ENCODE measurements around the gene TXNDC17.

Gene TXNDC17

DNA sequence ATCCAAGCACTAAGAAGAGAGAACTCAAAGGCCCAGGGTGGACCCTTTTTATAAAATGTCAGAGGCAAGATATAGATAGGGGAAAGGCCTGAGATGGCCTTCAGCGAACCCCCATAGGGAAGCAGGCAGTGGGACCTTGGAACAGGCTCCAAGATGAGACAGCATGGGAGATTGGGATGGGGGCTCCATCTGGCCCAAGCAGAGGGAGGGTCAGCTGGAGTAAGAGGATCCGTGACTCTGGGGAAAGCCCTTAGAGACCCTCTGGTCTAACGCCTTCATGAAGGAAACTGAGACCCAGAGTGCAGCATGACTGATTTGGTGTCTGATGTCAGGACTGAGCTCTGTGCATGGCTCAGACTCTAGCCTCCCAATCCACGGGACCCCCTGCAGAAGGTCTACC lies 41.5 kb downstream of the TXNDC17 start:
- Histone ChIP-seq H2BK120ac (ENCODE audit: insufficient read depth, low read length, poor library complexity) (no peak overlapping the region), H3K14ac (ENCODE audit: low read length) (no peak overlapping the region), H2BK12ac (ENCODE audit: low read length) (no peak overlapping the region), H3K23ac (ENCODE audit: low read length) (no peak overlapping the region), H2AK5ac (ENCODE audit: low read length) (no peak overlapping the region), H3K36me3 (ENCODE audit: control insufficient read depth in 1 of 2, insufficient read depth in 2 of 2, low read length in 2 of 2) (no peaks in the 10 kb centered on the region), H4K12ac (ENCODE audit: low read depth, low read length) (no peak overlapping the region), H3K4me3 (ENCODE audit: low read depth, low read length) (no peak overlapping the region), H3K27ac (ENCODE audit: low read depth, low read length) (no peak overlapping the region), H3K79me1 (ENCODE audit: low read length) (no peaks in the 10 kb centered on the region), H3K9ac (ENCODE audit: low read length) (no peak overlapping the region), H2AFZ (ENCODE audit: insufficient read depth, low read length, poor library complexity) (no peak overlapping the region), H3K4me1 (ENCODE audit: control insufficient read depth in 1 of 2, insufficient read depth in 2 of 2, low read length in 2 of 2) (no peaks in the 10 kb centered on the region), H3K18ac (ENCODE audit: low read length) (no peak overlapping the region), H3K4ac (ENCODE audit: low read depth, low read length) (no peak overlapping the region), H3K4me2 (ENCODE audit: low read length) (no peak overlapping the region), H3K27me3 (ENCODE audit: insufficient read depth, low read length) (no peaks in the 10 kb centered on the region), H2BK5ac (ENCODE audit: low read depth, low read length, poor library complexity) (no peak overlapping the region), H3K79me2 (ENCODE audit: control insufficient read depth, insufficient read depth, low read length, poor library complexity) (no peaks in the 10 kb centered on the region), H4K8ac (ENCODE audit: low read depth, low read length) (no peak overlapping the region), H3K9me3 (ENCODE audit: insufficient read depth, low read depth, low read length) (no peaks in the 10 kb centered on the region), H4K91ac (ENCODE audit: low read depth, low read length) (no peak overlapping the region)
- no peak for DNase-seq
- no CpG with 5 or more reads among the region's 4 CpGs for WGBS (ENCODE audit: extremely low coverage, insufficient coverage, insufficient read length)

DNA sequence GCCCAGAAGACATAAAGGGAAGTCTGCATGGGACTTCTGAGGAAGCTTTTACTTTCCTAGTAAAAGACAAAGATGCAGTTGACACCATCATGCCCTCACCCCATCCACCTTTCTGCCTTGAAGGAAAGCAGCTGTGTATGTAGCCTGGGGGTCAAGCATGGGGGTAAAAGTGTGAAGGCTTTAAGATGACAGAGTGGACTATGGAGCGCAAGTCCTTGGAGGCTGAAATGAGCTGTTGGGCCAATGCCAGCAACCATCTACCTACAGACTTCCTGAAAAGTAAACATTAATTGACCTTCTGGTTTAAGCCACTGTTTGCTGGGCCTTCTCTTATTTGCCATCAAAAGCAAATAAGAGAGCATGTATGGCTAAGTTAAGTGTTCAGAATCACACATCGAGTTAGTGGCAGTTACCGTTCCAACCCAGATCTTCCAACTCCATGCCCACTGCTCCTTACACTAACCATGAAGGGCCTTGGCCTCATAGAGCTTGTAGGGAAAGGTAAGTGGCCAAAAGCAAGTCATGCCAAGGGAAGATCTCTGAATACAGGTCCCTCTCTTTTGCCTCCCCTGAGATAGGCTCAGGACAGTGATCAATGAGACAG lies 42.3 kb downstream of the TXNDC17 start:
- Histone ChIP-seq H2BK12ac (ENCODE audit: low read length) (no peak overlapping the region), H2AFZ (ENCODE audit: insufficient read depth, low read length, poor library complexity) (no peak overlapping the region), H3K18ac (ENCODE audit: low read length) (no peak overlapping the region), H2BK120ac (ENCODE audit: insufficient read depth, low read length, poor library complexity) (no peak overlapping the region), H3K79me1 (ENCODE audit: low read length) (no peaks in the 10 kb centered on the region), H3K4ac (ENCODE audit: low read depth, low read length) (no peak overlapping the region), H3K4me2 (ENCODE audit: low read length) (no peak overlapping the region), H3K36me3 (ENCODE audit: control insufficient read depth in 1 of 2, insufficient read depth in 2 of 2, low read length in 2 of 2) (no peaks in the 10 kb centered on the region), H3K4me3 (ENCODE audit: low read depth, low read length) (no peak overlapping the region), H3K27ac (ENCODE audit: low read depth, low read length) (no peak overlapping the region), H3K14ac (ENCODE audit: low read length) (no peak overlapping the region), H3K23ac (ENCODE audit: low read length) (no peak overlapping the region), H2AK5ac (ENCODE audit: low read length) (no peak overlapping the region), H4K91ac (ENCODE audit: low read depth, low read length) (no peak overlapping the region), H2BK5ac (ENCODE audit: low read depth, low read length, poor library complexity) (no peak overlapping the region), H3K9ac (ENCODE audit: low read length) (no peak overlapping the region), H4K12ac (ENCODE audit: low read depth, low read length) (no peak overlapping the region), H3K9me3 (ENCODE audit: insufficient read depth, low read depth, low read length) (no peaks in the 10 kb centered on the region), H3K4me1 (ENCODE audit: control insufficient read depth in 1 of 2, insufficient read depth in 2 of 2, low read length in 2 of 2) (no peaks in the 10 kb centered on the region), H3K79me2 (ENCODE audit: control insufficient read depth, insufficient read depth, low read length, poor library complexity) (no peaks in the 10 kb centered on the region), H4K8ac (ENCODE audit: low read depth, low read length) (no peak overlapping the region), H3K27me3 (ENCODE audit: insufficient read depth, low read length) (no peaks in the 10 kb centered on the region)
- no peak for DNase-seq
- no CpG with 5 or more reads among the region's 3 CpGs for WGBS (ENCODE audit: extremely low coverage, insufficient coverage, insufficient read length)

DNA sequence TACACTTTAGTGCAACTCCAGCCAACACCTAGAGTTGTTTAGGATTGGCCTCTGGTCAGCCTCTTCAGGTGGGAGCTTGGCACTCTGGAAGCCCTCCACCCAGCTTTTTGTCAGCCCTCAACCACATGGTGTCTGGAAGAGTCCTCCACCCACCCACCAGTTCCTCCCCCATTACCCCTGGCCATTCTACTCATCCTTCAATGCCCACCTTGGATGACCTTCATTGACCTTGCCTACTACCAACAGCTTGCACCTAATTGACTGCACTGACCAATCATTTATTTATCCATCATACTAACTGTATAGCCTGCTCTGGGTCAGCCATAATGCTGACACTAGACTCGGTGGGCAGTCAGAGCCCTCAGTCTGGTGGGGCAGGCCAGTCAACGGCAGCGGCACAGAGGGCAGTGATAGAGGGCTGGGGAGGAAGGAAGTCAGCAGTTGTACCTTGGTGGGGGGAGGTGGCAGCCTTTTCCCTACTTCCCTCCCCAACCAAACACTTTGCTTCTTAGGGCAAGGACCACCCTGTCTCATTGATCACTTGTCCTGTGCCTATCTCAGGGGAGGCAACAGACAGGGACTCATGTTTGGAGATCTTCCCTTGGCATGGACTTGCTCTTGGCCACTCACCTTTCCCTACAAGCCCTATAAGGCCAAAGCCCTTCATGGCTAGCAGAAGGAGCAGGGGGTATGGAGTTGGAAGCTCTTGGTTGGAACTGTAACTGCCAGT lies 43.0 kb downstream of the TXNDC17 start:
- no peaks in the 10 kb centered on the region for H3K79me1 ChIP-seq (ENCODE audit: low read length)
- no peak overlapping the region for H3K4me2 ChIP-seq (ENCODE audit: low read length)
- no peaks in the 10 kb centered on the region for H3K79me2 ChIP-seq (ENCODE audit: control insufficient read depth, insufficient read depth, low read length, poor library complexity)
- H2BK120ac ChIP-seq (ENCODE audit: insufficient read depth, low read length, poor library complexity), result no peak overlapping the region
- H3K14ac ChIP-seq (ENCODE audit: low read length), result no peak overlapping the region
- DNase-seq, result no peak
- no peaks in the 10 kb centered on the region for H3K27me3 ChIP-seq (ENCODE audit: insufficient read depth, low read length)
- no peak overlapping the region for H3K4me3 ChIP-seq (ENCODE audit: low read depth, low read length)
- no CpG with 5 or more reads among the region's 3 CpGs for WGBS (ENCODE audit: extremely low coverage, insufficient coverage, insufficient read length)
- H3K23ac ChIP-seq (ENCODE audit: low read length), result no peak overlapping the region
- H4K91ac ChIP-seq (ENCODE audit: low read depth, low read length), result no peak overlapping the region
- H3K27ac ChIP-seq (ENCODE audit: low read depth, low read length), result no peak overlapping the region
- H2BK12ac ChIP-seq (ENCODE audit: low read length), result no peak overlapping the region
- H2BK5ac ChIP-seq (ENCODE audit: low read depth, low read length, poor library complexity), result no peak overlapping the region
- H2AK5ac ChIP-seq (ENCODE audit: low read length), result no peak overlapping the region
- H4K8ac ChIP-seq (ENCODE audit: low read depth, low read length), result no peak overlapping the region
- no peaks in the 10 kb centered on the region for H3K9me3 ChIP-seq (ENCODE audit: insufficient read depth, low read depth, low read length)
- no peak overlapping the region for H3K18ac ChIP-seq (ENCODE audit: low read length)
- H3K4ac ChIP-seq (ENCODE audit: low read depth, low read length), result no peak overlapping the region
- H3K4me1 ChIP-seq (ENCODE audit: control insufficient read depth in 1 of 2, insufficient read depth in 2 of 2, low read length in 2 of 2), result no peaks in the 10 kb centered on the region
- H2AFZ ChIP-seq (ENCODE audit: insufficient read depth, low read length, poor library complexity), result no peak overlapping the region
- H4K12ac ChIP-seq (ENCODE audit: low read depth, low read length), result no peak overlapping the region
- H3K36me3 ChIP-seq (ENCODE audit: control insufficient read depth in 1 of 2, insufficient read depth in 2 of 2, low read length in 2 of 2), result no peaks in the 10 kb centered on the region
- H3K9ac ChIP-seq (ENCODE audit: low read length), result no peak overlapping the region

DNA sequence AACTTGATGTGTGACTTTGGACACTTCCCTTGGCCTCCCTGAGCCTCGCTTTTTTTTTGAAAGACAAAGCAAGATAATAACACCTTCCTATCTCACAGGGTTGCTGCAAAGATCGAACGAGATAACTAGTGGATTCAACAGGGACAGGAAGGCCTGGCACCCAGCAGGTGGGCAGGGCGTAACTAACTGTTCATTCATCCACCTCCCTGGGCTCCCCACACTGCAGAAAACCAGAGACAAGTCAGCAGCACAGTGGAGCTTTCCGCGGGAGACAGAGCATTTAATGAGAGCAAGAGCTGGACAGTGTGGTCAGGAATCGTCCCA lies 43.6 kb downstream of the TXNDC17 start:
- Histone ChIP-seq H4K8ac (ENCODE audit: low read depth, low read length) (no peak overlapping the region), H2BK120ac (ENCODE audit: insufficient read depth, low read length, poor library complexity) (no peak overlapping the region), H3K23ac (ENCODE audit: low read length) (no peak overlapping the region), H3K18ac (ENCODE audit: low read length) (no peak overlapping the region), H3K4me3 (ENCODE audit: low read depth, low read length) (no peak overlapping the region), H3K14ac (ENCODE audit: low read length) (no peak overlapping the region), H3K4ac (ENCODE audit: low read depth, low read length) (no peak overlapping the region), H3K36me3 (ENCODE audit: control insufficient read depth in 1 of 2, insufficient read depth in 2 of 2, low read length in 2 of 2) (no peaks in the 10 kb centered on the region), H2AK5ac (ENCODE audit: low read length) (no peak overlapping the region), H3K79me1 (ENCODE audit: low read length) (no peaks in the 10 kb centered on the region), H2BK12ac (ENCODE audit: low read length) (no peak overlapping the region), H3K9me3 (ENCODE audit: insufficient read depth, low read depth, low read length) (no peaks in the 10 kb centered on the region), H3K9ac (ENCODE audit: low read length) (no peak overlapping the region), H3K27ac (ENCODE audit: low read depth, low read length) (no peak overlapping the region), H2BK5ac (ENCODE audit: low read depth, low read length, poor library complexity) (no peak overlapping the region), H3K4me1 (ENCODE audit: control insufficient read depth in 1 of 2, insufficient read depth in 2 of 2, low read length in 2 of 2) (no peaks in the 10 kb centered on the region), H4K91ac (ENCODE audit: low read depth, low read length) (no peak overlapping the region), H3K4me2 (ENCODE audit: low read length) (no peak overlapping the region), H3K27me3 (ENCODE audit: insufficient read depth, low read length) (no peaks in the 10 kb centered on the region), H4K12ac (ENCODE audit: low read depth, low read length) (no peak overlapping the region), H3K79me2 (ENCODE audit: control insufficient read depth, insufficient read depth, low read length, poor library complexity) (no peaks in the 10 kb centered on the region), H2AFZ (ENCODE audit: insufficient read depth, low read length, poor library complexity) (no peak overlapping the region)
- no peak for DNase-seq
- WGBS (ENCODE audit: extremely low coverage, insufficient coverage, insufficient read length), result no CpG with 5 or more reads among the region's 7 CpGs
